CD4-positive, alpha-beta T cell treated with Interferon gamma for 1 hour (primary cell): ENCODE measurements around the gene DUXA.
"Not testable (repeated sequence)": the region's sequence is repeated elsewhere in the genome, so short reads cannot be mapped to it uniquely, and the experiment has no call there.

Experiments
- DNase-seq: peaks from one replicate; pipeline ENCODE4 v3.0.0-alpha.2; 2020

Gene DUXA

DNA sequence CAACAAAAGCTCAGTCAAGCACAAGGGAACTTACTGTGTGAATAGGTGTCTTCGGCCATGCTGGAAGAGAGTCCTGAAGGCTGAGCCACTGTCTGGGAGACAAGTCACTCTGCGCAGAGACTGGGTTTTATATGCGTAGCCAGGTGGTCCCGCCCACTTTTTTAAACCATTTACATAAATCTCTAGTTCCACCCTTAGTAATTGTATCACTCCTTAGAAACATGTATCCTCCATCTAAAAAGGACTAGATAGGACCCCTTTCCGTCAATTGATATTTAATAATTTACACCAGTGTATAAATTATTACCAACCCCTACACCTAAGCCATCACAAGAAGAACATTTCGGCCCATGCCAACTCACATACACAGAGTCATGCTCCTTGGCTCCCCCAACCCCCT lies at the start of gene DUXA:
Gene DUXA, minus strand, starts transcription at position 101 of the 400 bp plus-strand sequence. Its CDS starts 42 bp downstream, at position 59.
- DNase-seq = no peak

DNA sequence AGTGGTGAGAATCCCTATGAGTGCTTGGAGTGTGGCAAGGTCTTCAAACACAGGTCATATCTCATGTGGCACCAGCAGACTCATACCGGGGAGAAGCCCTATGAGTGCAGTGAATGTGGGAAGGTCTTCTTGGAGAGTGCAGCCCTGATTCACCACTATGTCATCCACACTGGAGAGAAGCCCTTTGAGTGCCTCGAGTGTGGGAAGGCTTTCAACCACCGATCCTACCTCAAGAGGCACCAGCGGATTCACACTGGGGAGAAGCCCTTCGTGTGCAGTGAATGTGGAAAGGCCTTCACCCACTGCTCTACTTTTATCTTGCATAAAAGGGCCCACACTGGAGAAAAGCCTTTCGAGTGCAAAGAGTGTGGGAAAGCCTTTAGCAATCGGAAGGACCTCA lies 44.8 kb upstream of the DUXA start:
- no peak for DNase-seq

DNA sequence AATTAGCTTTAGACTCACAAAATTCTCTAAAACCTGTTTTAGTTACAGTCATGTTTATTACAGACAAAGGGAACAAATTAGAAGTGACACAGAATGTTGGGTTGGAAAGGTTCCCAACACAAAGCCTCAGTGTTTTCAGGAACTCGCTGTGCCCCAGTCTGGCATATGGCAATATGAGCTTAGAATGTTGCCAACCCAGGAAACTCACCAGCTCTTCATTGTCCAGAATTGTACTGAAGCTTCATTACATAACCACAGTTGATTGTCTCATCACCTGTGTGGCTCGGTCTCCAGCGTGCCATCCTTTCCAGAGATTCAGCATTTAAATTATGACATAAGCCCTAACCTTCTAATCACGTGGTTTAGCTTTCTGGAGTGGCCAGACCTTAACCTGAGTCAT lies 43.1 kb upstream of the DUXA start:
- DNase-seq = no peak

DNA sequence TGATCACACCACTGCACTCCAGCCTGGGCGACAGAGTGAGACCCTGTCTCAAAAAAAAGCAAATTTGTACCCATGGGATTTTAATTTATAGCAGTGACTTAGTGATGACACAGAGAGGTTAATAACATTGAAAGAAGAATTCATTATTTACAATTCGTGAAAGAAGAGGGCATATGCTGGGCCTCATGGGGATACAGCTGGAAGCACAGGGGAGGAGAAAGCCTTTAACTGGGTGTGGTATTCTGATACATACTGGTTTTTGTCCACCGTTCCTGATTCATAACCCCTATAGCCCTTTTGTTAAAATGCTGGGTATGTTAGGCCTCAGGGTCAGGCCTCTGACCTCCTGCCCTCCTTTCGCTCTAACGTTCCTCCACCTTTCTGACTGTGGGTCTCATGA lies 34.9 kb upstream of the DUXA start:
- no peak for DNase-seq

DNA sequence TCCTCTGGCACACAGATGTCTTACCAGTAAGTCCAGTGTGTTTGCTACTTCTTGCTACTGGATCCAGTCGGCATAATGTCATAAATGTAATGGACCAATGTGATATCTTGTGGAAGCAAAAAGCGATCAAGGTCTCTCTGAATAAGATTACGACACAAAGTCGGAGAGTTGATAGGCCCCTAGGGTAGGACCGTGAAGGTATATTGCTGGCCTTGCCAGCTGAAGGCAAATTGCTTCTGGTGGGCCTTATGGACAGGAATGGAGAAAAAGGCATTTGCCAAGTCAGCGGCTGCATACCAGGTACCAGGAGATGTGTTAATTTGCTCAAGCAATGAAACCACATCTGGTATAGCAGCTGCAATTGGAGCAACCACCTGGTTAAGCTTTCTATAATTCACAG lies 30.6 kb upstream of the DUXA start:
- DNase-seq = not testable (repeated sequence)

DNA sequence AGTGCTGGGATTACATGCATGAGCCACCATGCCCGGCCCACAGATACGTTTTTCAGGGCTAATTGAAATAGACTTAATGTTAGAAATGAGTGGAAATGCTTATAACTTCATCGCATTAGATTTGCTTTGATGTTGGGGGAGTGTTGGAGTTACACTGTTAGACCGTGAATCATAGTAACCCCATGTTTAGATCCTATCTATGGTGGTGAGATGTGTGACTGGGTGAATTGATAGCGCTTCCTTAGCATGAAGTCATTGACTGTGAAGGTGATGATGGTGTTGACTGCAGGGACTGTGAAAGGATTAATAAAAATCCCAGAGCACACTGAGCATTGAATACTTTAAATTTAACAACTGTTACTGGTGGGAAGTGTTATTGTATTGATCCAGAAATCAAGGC lies 25.7 kb upstream of the DUXA start:
- no peak for DNase-seq

DNA sequence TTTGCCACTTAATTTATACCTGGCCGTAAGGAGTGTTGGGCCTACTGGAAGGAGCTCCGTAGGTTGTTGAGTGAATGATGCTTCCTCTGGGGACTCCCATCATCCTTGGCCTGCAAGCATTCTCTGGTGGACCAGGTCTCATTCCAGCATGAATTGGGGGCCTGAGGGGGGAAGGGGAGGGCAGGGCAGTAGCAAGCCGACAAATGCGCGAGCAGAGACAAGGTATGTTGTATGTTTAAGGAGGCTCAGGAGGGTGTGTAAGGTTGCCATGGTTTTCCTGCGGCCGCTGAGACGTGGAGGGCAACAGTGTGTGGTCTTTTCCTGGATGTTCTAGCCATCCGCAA lies 24.8 kb upstream of the DUXA start:
- DNase-seq = no peak

DNA sequence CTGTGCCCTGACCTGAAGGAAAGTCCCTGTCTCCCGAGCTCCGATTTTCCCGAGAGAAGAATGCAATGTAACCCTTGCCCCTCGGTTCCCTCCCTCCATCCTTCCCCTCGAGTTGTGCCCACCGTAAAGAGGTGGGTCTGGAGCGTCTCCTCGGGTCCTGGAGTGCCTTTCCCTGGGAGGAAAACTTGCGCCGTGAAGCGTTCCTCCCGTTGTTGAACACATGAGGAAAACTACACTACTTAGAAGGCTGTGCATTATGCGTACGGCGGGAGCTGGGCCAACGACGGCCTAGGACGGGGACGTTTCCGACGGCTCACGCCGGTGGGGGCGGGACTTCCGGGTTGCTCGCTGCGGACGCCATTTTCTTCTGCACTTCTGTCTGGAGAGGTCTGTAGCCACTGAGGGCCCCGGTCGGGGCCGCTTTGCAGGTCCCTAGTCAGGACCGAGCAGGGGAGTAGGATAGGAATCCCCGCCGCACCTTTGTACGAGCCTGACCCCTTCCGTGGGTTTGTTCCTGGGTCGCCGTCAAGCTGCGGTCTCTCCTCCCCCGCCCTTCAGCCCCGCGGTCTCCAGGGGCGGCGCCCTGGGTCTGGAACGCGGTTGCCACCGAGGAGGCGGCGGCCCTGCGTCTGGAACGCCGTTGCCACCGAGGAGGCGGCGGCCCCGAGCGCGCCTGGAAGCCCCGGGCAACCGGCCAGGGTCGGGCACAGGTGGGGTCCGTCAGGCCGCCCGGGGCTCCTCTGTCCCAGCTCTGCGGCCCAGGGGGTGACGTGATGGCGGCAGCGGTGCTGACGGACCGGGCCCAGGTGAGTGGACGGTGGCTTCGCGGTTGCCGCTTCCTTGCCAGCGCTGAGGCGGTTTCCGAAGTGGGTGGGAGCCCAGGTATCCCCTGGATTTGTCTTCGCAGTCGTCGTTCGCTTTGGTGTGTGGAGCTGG lies 24.1 kb upstream of the DUXA start, which contains the start of gene ZNF264:
Gene ZNF264, plus strand, starts transcription at position 360 of the 936 bp plus-strand sequence. Its CDS starts 414 bp downstream, at position 774.
- DNase-seq = peak; percentile 86

DNA sequence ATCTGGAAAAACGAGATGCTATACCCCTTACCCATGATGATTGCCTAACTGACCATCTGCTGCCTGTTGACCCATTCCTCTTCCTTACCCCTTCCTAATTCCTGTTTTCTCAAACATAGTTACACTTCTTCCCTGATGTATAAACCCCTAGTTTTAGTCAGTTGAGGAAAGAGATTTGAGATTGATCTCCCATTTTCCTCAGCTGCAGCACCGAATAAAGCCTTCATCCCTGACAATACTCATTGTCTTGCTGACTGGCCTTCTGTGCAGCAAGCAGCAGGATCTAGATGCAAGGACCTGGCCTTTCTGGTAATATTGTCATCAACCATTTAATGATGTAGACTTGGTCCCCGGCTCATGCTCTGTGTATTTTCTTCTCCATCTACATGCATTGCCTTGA lies 23.0 kb upstream of the DUXA start:
- no peak for DNase-seq

DNA sequence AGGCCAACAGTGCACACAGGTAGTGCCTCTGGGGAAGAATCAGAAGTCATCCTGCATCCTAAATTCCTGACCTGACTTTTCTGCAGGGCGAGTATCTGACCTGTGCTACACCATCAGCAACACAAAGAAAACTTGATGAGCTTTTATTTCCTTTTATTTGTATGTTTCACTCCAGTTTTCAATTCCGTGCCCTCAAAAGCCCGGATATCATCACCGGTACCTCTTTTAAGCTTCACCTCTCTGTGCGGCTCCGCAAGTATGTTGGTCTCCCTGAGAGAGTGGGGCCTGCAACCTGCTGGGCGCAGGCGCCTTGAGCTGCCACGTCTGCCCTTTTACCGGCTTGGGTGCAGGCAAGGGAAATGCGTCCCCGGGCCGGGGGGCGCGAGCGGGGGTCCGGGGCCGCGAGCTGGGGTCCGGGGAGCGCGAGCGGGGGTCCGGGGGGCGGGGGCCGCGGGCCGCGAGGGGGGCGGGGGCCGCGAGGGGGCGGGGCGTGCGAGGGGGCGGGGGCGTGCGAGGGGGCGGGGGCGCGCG lies 4.3 kb upstream of the DUXA start:
- DNase-seq = peak; percentile 22

DNA sequence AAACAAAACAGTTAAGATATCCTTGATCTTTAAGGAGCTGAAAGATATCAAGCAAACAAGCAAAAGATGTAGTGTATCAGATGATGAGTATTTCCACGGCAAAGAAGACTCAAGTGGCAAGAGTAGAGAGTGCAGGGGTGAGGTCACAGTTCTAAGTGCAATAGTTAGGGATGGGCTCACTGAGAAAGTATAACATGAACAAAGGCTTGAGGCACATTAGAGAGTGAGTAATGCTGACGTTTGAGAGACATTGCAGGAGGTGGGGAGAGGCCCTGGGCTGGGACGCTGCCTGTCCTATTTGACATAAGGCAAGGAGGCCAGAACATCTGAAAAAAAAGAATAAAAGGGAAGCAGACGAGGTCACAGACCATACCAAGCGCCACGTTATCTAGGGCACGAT lies 1.4 kb downstream of the DUXA start:
- DNase-seq = no peak

DNA sequence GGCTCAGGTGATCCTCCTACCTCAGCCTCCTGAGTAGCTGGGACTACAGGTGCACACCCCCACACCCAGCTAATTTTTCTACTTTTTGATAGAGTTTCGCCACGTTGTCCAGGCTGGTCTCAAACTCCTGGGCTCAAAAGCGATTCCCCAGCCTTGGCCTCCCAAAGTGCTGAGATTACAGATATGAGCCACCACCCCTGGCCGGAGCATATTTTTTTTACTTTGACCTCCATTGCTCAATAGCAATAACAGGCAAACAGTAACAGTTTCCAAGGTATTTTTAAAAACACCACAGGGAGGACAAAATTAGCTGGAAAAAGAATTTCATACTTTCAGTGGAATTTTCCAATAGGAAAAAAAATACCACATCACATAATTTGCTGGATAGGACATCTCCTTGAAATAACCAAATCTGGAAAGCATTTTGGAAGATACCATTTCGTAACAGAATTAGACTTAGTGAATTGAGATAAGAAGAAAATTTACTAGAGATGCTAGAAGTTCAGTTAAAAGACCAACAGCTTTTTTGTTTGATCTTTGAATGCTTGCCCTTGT lies 5.2 kb downstream of the DUXA start:
- DNase-seq = no peak

DNA sequence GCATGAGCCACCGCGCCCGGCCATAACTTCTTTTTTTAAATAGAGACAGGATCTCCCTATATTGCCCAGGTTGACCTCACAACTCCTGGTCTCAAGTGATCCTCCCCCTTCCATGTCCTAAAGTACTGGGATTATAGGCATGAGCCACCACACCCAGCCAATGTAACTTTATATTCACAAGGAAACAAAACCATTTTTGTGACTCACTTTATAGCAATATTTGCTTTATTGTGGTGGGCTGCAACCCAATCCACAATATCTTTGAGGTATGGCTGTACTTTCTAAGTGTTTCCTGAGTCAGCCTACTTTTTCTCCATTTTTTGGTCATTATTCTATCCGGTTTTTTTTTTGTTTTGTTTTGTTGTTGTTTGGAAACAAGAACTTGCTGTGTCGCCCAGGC lies 14.4 kb downstream of the DUXA start:
- DNase-seq = no peak

DNA sequence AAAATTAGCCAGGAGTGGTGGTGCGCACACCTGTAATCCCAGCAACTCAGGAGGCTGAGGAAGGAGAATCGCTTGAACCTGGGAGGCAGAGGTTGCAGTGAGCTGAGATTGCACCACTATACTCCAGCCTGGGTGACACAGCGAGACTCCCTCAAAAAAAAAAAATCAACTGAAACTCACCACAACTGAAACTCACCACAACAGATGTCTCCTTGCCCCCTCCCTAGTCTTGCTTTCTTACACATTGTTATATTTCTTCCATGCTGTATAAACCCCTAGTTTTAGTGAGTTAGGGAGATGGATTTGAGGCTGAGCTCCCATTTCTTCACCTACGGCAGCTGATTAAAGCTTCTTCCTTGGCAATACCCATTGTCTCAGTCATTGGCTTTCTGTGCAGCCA lies 25.6 kb downstream of the DUXA start:
- no peak for DNase-seq

DNA sequence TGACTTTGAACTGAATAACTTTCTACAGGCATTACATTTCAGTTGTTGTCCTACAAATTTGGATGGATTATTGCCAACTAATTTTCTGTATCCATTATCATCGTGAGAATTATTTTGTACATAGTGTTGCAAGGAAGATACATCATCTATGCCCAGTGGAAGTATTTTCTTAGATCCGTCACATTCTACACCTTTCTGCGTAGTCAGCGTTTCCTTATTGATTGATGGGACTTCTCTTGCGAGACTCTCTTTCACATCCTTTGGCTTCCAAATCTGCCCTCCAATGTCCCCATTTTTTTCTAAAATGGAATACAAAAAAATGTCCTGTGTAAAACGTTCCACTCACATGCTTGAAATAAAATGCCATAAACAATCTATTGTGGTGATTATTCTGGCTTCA lies 31.5 kb downstream of the DUXA start:
- DNase-seq = no peak

DNA sequence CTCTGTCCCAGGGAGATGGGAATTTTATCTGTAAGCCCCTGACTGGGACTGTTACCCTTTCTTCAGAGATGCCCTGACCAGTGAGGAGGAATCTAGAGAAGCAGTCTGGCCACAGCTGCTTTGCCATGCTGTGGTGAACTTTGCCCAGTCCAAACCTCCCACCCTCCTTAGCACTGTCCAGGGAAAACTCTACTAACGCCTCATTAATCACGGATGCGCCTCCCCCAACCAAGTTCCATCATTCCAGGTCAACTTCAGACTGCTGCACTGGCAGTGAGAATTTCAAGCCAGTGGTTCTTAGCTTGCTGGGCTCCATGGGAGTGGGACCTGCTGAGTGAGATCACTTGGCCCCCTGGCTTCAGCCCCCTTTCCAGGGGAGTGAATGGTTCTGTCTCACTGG lies 39.9 kb downstream of the DUXA start:
- not testable (repeated sequence) for DNase-seq

DNA sequence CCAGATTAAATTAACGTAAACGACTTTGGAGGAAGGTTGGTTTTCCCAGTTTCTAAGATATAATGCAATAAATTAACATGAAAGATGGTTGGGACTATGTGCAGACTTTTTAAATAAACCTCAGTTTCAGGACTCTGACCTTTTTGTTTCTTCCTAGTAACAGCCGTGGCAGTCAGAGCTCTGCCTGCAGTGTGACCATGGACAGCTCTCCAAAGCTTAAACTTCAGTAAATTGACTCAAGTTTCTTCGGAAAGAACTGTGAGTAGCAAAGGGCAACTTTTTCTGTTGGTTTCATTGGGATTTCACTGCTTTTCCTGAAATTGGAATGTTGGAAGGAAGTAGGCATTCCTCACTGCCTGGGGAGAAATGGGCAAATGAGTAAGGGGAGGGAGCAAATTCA lies 43.4 kb downstream of the DUXA start:
- DNase-seq = no peak

DNA sequence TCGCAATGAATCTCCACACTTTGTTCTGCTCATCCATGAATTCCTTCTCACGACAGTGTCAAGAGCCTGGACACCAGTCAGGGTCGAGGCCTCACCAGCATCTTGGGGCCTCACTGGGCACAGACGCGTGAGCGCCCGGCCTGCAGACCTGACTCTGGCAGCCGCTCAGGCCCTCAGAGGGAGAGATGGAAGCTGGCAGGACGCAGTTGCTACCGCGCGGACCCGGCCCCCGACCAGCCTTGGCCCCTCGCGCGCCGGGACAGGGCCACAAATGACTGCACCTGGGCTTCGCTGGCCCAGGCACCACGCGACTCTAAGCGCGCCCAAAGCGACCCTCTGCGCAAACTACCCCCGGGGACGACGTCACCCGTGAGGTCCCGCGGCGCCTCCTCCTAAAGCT lies 48.4 kb downstream of the DUXA start:
- DNase-seq = no peak

DNA sequence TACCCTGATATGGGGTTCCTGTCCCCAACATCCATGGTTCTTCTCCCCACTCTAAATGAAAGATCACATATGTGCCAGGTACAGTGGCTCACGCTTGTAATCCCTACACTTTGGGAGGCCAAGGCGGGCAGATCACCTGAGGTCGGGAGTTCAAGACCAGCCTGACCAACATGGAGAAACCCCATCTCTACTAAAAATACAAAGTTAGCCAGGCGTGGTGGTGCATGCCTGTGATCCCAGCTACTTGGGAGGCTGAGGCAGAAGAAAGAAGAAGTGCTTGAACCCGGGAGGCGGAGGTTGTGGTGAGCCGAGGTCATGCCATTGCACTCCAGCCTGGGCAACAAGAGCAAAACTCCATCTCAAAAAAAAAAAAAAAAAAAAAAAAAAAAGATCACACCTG lies 53.8 kb downstream of the DUXA start:
- DNase-seq = not testable (repeated sequence)

DNA sequence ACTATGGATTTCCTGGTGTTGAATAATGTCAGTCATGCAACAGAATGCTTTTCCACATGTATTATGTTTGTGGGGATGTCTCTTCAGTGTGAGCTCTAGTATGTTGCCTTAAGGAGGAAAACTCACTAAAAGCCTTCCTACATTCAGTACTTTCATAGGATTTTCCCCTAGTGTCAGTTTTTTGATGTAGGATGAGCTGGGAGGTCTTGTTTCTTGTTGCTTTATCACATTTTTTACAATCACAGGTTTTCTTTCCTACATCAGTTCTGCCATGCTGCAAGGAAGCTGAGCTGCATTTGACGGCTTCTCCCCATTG lies 56.0 kb downstream of the DUXA start:
- DNase-seq = no peak

DNA sequence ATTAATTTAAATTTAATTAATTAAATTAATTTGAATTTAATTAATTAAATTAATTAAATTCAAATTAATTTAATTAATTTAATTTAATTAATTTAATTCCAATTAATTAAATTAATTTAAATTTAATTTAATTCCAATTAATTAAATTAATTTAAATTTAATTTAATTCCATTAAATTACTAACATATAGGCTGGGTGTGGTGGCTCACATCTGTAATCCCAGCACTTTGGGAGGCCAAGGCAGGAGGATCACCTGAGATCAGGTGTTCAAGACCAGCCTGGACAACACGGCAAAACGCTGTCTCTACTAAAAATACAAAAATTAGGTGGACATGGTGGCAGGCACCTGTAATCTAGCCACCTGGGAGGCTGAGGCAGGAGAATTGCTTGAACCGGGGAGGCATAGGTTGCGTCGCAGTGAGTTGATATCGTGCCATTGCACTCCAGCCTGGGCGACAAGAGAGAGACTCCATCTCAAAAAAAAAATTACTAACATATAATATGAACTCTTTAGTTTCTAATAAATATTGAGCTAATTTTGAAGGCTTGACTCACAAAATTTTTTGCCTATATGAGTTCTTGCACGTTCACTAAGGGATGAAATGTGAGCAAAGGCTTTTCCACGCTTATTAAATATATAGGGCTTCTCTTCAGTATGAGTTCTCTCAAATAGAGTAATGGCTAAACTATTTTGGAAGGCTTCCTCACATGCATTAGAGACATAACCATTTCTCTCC lies 56.5 kb downstream of the DUXA start:
- no peak for DNase-seq

DNA sequence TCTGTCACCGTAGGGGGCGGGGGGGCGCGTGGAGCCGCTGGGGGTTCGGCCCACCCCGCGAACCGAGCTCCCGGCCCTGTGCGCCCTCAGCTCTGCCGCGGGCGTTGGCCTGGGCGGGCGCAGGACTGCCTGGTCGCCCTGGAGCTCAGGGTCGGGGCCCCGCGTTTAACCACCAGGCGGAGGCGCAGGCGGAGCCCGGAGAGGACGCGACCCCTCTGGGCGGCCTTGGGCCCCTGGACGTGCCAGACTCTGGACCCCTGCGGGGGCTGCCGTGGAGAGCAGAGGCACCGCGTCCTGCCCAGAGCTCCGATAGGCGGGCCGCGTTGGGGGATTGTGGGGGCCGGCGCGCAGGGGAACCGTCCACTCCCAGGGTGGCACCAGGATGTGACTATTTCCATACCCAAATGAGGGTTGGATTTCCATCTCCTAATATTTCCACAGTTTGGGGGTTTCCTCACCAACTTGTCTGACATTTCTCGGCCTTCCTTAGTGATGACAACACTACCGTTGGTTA lies 60.5 kb downstream of the DUXA start:
- DNase-seq = no peak

DNA sequence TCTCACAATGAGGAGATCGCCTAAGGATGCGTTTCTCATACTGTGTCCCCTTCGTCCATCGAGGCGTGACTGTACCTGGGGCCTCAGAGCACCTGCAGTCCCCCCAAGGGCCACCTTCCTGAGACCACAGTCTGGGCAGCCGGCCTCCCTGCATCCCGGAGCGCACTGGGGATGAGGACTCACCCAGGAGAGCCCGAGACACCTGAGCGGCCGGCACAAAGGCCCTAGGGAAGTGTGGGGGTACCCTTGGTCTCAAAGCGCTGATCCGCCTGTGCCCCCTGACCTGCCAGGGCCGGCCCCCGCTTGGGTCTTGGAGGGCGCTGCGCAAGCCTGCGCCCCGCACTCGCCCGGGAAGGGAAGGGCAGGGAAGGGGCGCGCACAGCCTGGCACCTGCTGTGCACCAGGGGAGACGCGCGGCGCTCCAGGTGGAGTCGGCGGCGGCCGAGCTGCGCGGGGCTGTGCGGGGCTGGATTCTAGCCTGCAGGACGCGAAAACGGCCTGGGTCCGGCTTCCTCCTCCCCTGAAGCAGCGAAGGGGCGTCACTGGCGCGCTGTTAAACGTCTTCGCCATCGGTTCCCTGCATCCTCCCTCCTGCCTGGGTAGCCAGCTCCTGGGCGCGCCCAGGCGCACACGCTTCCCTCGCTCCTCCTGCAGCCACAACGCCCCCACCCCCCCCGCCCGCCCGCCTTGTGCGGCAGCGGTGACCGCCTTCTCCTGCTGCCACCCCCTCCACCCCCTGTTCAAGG lies 61.1 kb downstream of the DUXA start:
- no peak for DNase-seq
